NCI-H1417 treated with DMSO at 0.1 percent for 48 hours (cell line): ENCODE results near the gene EEPD1.
"Not testable (repeated sequence)": the region's sequence is repeated elsewhere in the genome, so short reads cannot be mapped to it uniquely, and the experiment has no call there.

Source experiments
- DNase-seq: peaks from one replicate; lab custom pipeline; 2025; lab: John Stamatoyannopoulos, UW

Gene EEPD1

GRCh38 chr7:36129048-36129534, 24.0 kb upstream of the EEPD1 start:
- no peak for DNase-seq

DNA sequence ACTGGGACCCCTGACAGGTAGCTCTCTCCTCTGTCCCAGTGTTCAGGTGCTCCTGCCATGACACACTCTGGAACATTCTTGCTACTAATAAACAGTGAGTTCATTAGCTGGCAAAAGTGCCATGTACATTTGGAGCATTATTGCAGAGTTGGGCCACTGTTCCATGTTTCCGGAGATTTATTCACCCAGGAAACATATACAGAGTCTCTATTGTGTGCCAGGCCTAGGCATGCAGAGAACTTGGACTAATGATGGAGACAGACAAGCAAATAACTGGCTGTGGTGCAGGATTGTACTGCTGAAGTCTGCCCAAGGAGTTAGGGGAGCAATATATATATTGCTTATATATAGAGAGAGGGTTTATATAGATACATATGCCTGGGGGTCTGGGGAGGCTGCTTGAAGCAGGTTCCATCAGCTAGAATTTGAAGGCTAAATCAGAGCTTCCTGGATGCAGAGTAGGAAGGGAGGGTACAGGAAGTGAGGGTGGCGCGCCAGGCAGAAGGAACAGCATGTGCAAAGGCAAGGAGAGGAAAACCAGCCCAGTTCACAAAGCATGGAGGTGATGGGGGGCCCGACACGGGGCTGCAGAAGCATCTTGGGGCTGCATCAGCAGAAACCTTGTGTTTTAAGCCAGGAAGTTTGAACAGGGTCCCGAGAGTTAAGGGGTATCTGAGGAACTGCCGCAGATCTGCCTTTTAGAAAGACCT, 22.7 kb upstream of the EEPD1 start:
- DNase-seq = no peak

DNA sequence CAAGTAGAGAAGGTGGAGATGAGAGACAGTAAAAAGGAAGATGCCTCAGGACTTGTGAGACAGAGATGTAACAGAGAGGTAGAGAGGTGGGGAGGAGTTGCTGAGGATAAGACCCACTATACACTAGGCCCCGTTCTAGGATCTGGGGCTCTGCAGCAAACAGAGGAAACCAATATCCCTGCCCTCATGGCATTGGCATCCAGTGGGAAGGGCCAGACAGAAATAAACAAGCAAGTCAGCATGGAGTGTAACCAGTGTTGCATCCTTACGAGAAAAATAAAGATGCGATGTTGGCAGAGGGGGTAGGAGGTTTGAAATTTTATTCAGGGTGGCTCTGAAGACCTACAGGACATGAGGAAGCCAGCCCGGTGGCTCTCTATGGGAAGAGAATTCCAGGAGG, 22.0 kb upstream of the EEPD1 start:
- no peak for DNase-seq

DNA sequence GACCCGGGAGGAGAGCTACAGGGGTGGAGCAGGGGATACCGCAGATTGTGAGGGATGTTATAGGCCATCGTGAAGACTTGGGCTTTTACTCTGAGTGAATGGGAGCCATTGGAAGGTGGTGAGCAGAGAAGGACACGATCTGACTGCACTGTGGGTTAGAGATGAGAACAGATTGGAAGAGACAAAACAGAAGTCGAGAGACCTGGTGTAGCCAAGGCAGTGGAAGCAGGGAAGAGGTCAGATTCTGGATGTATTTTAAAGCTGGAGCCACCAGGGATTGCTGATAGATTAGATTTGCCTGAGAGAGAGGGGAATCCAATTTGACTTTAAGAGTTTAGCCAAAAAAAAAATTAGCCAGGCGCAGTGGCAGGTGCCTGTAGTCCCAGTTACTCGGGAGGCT, 21.6 kb upstream of the EEPD1 start:
- DNase-seq = no peak

- no peak for DNase-seq
Observed at GRCh38 chr7:36132012-36132411, 21.0 kb upstream of the EEPD1 start.

DNA sequence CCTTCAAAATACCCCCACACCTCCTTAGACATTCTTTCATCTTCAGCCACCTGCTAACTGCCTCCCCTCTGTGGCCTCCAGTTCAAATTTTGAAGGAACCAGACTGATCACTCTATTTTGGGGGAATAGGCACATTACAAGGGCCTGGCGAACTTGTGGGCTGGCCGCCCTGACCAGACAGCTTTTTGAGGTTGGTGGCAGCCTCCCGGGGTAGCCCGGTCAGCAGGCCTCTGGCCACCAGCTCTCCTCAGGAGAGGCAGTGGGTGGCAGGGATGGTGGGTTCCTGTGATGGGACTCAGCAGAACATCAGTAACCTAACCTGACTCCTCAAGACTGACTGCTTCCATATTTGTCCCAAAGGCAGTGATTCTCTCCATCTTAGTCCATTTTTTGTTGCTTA, 17.4 kb upstream of the EEPD1 start:
- DNase-seq = no peak

- DNase-seq = no peak
Observed at GRCh38 chr7:36137258-36137657, 15.8 kb upstream of the EEPD1 start.

GRCh38 chr7:36137754-36138153, 15.3 kb upstream of the EEPD1 start:
- no peak for DNase-seq

GRCh38 chr7:36138209-36138608, 14.8 kb upstream of the EEPD1 start:
- DNase-seq = no peak

- no peak for DNase-seq
Observed at GRCh38 chr7:36141351-36141750, 11.7 kb upstream of the EEPD1 start.

DNA sequence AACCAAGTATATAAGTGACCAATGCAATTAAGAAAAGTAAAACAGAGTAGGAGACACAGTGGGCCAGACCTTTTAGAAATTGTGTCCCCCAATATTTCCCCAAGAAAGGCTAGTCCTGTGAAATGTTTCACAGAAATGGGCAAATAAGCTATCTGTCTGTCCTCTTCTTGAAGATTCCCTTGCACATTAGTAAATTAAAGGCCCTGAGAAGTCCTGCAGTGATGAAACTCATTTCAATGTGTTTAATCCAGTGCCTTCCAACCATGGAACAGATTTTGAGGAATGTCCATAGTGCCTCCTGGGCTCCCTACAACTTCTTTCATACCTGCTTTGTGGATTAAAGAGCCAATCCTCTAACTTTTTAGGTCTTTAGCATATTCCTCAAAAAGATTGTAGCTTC, 11.2 kb upstream of the EEPD1 start:
- no peak for DNase-seq

GRCh38 chr7:36144189-36144588, 8.9 kb upstream of the EEPD1 start:
- no peak for DNase-seq

GRCh38 chr7:36145686-36146085, 7.4 kb upstream of the EEPD1 start:
- no peak for DNase-seq

GRCh38 chr7:36147361-36147760, 5.7 kb upstream of the EEPD1 start:
- no peak for DNase-seq

DNA sequence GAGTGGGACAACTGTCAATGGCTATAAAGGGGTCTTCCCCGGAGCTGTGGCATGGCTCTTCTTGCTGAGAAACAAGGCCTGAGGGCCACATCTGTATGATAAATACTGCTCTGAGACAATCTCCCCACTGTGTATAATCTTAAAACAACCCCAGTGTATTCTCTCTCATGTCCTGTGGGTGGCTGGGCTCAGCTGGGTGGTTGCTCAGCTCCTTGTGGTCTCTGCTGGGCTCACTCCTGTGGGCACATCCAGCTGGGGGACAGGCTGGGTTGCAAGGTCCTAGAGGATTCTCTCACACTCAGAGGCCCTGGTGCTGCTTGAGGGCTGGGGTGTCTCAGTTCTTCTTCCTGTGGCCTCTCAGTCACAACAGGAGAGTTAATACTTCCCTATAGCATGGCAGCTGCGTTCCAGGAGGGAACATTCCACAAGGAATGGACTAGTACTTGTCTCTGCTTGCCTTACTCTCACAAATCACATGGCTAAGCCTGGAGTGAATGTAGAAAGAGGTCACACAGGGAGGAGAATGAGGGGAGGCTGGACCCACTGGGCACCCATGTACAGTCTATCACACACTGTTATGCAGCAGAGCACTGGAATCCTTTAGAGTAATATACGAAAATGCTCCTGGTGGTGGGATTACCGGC, 4.5 kb upstream of the EEPD1 start:
- no peak for DNase-seq

- DNase-seq = not testable (repeated sequence)
Observed at GRCh38 chr7:36149240-36149639, 3.8 kb upstream of the EEPD1 start.

DNA sequence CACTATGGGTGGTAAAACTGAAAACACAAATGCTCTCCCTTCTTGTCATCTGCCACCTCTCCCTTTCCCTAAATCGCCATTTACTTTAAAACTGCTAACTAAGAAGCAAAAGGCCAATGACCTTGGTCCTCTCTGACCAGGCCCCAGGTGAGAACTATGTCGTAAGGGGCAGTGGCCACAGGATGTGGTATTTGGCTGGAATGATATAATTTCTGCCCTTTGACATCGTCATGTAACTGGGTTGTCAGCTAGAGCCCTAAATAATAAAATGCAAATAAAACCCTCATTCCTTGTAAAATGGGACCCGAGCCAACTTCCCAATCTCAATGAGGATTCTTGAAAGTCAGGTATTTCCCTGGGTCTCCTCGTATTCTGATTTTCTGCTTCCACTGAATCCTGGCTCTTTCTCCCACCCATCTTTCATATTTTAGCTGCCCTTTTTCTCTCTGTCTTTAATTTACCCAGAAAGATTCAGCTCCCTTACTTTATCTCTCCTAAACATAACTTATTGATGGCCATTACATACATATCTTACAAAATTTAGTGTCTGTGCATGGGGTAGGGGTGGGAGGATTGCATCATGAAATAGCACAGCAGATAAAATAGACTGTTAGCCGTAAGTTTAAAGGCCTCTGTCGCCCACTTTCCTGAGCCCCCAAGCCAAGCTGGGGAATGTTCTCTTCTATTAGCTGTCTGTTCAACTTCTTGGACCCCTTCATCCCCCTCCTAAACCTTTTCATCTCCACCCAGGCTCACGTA, 3.2 kb upstream of the EEPD1 start:
- no peak for DNase-seq

GRCh38 chr7:36151921-36152755, 916 bp upstream of the EEPD1 start:
- DNase-seq = no peak

DNA sequence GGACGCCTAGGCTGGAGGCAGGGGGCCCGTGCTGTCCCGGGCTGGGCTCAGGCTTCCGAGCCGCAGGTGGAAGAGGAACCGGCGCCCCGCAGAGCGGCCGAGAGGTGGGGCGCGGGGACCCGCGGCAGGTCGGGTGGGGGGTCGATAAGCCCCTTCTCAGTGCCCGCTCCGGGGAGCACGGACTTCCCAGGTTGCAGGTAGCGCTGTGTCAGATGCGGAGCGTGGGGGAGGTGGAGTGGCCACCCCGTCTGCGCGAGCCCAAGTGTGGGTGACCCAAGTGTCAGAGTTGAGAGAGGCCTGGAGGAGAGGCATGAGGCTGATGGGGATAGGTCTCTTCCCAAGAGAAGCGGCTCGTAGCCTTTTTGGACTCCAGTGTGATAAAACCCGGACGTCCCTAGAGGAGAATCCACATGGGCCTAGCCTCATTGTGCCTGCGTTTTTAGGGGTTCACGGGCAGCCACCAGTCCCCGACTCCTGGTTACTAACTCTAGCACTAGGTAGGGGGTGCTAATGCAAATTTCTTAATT, 580 bp downstream of the EEPD1 start:
- DNase-seq = no peak

DNA sequence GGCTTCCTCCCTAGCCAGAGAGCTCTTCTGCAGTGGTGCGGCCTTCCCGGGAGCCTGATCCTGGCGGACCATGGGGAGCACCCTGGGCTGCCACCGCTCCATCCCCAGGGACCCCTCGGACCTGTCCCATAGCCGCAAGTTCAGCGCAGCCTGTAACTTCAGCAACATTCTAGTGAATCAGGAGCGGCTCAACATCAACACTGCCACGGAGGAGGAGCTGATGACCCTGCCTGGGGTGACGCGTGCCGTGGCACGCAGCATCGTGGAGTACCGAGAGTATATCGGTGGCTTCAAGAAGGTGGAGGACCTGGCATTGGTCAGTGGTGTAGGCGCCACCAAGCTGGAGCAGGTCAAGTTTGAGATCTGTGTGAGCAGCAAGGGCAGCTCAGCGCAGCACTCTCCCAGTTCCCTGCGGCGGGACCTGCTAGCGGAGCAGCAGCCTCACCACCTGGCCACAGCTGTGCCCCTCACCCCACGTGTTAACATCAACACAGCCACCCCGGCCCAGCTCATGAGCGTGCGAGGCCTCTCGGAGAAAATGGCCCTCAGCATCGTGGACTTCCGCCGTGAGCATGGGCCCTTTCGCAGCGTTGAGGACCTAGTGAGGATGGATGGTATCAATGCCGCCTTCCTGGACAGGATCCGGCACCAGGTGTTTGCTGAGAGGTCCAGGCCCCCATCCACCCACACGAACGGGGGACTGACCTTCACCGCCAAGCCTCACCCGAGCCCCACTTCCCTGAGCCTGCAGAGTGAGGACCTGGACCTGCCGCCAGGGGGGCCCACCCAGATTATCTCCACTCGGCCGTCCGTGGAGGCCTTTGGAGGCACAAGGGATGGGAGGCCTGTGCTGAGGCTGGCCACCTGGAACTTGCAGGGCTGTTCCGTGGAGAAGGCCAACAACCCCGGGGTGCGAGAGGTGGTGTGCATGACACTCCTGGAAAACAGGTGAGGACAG, 1.5 kb downstream of the EEPD1 start:
- DNase-seq = no peak
